SW 1271 (cell line): ENCODE results near the gene ZNF396.
A peak's percentile ranks its signal among the peaks of the same experiment; 100 is the strongest.

Source experiments
- DNase-seq, 2 experiments: peaks; one replicate each; lab custom pipeline; 2025; lab: John Stamatoyannopoulos, UW

ZNF396 gene

GRCh38 chr18:35383136-35383535 lies 6.0 kb upstream of the ZNF396 start:
- no peak for DNase-seq

DNA sequence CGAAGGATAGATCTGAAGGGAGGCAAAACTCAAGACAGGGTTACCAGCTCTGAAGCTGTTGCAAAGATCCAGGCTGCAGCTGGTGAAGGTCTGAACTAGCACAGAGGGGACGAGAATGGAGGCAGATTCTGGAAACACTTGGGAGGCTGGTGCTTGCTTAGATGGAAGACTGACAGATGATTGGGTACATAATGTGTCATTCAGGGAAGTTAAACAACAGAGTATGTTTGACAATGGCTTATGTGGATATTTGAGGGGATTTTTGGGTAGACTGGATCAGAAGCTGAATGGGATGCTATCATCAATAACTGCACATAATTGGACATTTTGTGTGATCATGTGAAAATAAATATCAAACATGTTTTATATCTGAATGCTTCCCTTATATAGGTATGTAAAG lies 2.3 kb upstream of the ZNF396 start:
- DNase-seq, result no peak

GRCh38 chr18:35378574-35378896 lies 1.4 kb upstream of the ZNF396 start:
- DNase-seq, result no peak

DNA sequence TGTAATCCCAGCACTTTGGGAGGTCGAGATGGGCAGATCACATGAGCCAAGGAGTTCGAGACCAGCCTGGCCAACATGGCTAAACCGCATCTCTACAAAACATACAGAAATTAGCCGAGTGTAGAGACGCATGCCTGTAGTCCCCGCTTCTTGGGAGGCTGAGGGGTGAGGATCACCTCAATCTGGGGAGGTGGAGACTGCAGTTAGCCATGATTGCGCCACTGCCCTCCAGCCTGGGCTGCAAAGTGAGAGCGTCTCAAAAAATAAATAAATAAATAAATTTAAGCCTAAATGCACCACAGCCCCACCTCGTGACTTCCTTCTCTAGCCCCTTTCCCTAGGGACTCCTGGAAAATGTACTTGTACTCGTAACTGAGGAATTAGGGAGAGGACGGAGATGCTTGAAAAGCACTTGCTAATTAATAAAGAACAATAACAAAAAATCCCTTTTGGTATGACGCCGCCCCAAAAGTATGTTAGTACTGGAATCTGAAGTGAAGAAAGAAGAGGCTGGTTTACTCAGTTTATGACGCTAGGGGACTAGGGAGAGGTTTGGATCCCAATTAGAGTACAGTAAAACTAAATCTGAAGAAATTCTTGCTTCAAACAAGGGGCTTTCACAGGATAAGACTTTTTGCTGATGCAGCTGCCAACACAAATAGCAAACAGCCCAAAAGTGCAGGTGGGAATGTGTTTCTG lies 887 bp upstream of the ZNF396 start:
- no peak for DNase-seq

- no peak for DNase-seq
These were observed 770 bp downstream of the ZNF396 start for GRCh38 chr18:35376393-35376741.

DNA sequence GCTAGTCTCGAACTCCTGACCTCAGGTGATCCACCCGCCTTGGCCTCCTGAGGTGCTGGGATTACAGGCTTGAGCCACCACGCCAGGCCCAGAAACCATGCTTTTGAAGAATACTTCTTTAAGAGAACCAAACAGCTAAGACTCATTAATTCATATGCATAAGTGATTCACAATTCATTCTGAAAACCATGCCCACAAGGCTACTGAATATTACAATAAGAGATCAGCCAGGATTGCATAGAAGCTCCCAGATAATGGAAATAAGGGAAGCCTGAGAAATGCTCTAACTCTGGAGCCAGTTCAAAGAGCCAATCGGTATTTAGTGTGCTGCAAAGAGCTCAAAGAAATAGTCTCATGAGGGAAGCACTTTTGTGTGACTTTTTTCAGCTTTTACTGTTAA lies 2.4 kb downstream of the ZNF396 start:
- no peak for DNase-seq

GRCh38 chr18:35371412-35372195 lies 5.5 kb downstream of the ZNF396 start:
- no peak for DNase-seq

DNA sequence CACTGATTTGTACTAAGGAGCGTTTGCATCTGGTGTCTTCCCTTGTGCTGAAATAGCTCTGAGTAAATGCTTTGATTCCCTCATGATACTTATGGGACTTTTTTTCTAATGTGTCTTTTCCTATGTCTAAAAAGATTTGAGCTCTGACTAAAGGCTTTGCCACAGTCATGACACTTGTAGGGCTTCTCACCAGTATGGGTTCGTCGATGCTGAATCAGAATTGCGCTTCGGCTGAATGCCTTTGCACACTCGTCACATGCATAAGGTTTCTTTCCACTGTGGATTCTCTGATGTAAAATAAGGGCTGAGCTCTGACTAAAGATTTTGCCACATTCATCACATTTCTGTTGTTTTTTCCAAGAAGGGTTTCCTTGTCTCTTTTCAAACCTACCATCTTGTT lies 8.0 kb downstream of the ZNF396 start:
- no peak for DNase-seq

DNA sequence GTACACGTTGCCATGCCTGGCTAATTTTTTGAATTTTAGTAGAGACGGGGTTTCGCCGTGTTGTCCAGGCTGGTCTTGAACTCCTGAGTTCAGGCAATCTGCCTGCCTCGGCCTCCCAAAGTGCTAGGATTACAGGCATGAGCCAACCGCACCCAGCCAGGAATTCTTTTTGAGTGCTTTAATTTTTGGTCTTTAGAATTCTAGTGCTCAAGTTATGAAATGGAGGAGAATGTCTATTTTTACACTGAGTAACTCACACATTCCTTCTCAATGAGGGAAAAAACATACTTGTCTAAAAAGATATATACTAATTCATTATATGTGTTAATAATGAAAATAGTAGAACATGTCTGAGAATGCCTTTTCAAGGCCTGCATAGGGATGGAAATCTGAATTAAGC lies 8.5 kb downstream of the ZNF396 start:
- DNase-seq, result no peak

- DNase-seq, result no peak
These were observed 14.6 kb downstream of the ZNF396 start for GRCh38 chr18:35362531-35362930.

GRCh38 chr18:35361570-35362321 lies 15.4 kb downstream of the ZNF396 start:
- DNase-seq, result no peak

GRCh38 chr18:35355140-35355618 lies 22.0 kb downstream of the ZNF396 start:
- DNase-seq, result peak in 1 of 2 experiments; percentile 64

DNA sequence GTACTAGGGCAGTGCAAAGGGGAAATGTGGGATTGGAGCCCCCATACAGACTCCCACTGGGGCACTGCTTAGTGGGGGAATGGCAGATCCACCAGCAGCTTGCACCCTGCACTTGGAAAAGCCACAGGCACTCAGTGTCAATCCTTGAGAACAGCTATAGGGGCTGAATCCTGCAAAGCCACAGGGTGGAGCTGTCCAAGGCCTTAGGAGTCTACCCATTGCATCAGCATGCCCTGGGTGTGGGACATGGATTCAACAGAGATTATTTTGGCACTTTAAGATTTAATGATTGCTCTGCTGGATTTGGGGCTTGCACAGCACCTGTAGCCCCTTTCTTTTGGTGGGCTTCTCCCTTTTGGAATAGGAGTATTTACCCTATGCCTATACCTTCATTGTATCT lies 24.4 kb downstream of the ZNF396 start:
- DNase-seq, result no peak

DNA sequence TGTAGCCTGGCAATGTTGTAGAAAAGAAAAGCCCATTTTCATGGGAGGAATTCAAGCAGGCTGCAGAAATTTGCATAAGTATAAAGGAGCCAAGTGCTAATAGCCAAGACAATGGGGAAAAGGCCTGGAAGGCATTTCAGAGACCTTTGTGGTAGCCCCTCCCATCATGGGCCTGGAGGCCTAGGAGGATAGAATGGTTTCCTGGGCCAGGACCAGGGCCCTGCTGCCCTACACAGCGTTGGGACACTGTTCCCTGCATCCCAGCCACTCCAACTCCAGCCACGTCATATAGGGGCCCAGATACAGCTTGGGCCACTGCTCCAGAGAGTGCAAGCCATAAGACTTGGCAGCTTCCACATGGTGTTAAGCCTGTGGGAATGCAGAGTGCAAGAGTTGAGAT lies 24.9 kb downstream of the ZNF396 start:
- no peak for DNase-seq

DNA sequence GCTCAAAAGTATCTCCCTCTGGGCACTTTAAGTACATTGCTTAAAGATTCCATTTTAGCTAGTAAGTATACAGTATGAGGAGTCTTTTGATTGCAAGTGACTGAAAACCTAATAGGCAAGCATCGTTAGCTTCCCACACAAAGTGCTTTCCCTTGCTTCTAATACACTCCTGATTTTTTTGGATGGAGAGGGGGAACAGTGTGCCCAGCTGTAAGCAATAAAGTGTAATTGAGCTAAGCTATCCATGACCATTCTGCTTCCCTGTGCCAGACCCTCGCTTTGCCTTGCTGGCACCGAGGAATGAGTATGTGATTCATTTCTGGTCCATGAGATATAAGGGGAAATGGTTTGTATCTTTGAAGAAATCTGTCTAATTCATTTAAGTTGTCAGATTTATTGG lies 29.1 kb downstream of the ZNF396 start:
- DNase-seq, result no peak

DNA sequence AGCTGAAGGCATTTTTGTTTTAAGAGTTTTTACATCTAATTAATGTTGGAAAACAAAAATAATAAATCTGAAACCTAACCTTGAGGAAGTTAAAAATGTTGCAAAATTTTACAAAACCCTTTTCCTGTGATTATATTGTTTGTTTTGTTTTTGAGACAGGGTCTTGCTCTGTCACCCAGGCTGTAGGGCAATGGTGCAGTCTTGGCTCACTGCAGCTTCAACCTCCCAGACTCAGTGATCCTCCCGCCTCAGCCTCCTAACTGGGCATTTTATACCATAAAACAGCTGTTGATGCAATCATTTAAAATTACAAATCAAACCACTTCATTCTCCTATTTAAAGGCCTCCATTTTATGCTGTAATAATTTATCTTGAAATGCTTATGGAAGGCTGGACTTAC lies 31.2 kb downstream of the ZNF396 start:
- no peak for DNase-seq

GRCh38 chr18:35345460-35345921 lies 31.6 kb downstream of the ZNF396 start:
- no peak for DNase-seq

- no peak for DNase-seq
These were observed 32.2 kb downstream of the ZNF396 start for GRCh38 chr18:35344736-35345459.

- DNase-seq, result peak; percentile 60 to 87
These were observed 33.0 kb downstream of the ZNF396 start, which contains the start of gene ZNF24 for GRCh38 chr18:35343936-35344735. TSS of gene ZNF24 (minus strand) at chr18:35344420. CDS start at chr18:35340650, 3,770 bp downstream.

DNA sequence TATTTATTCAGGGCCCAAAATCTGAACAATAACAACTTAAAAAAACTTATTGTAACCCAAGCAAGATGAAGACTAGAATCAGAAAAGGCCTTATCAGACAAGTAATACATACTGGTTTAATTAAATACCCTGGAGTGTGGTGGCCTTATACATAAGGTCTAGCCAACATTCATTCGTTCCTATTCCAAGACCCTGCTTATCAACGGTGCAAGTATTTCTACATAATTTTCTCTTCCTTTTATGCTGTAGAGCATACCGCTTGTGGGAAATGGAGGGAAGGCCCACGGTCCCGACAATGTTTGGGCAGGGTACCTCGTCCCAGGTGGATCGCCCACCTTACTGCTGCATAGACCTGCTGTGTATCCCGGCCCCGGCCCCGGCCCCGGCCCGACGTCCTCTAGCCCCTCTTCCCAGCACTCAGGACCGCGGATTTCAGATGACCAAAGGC lies 33.6 kb downstream of the ZNF396 start:
- peak in 1 of 2 experiments; percentile 34 for DNase-seq

- DNase-seq, result no peak
These were observed 39.9 kb downstream of the ZNF396 start for GRCh38 chr18:35337286-35337685.
